HPDE6-E6E7 (cell line): Measurements from ENCODE around the gene HPD.
"Not testable (repeated sequence)": the region's sequence is repeated elsewhere in the genome, so short reads cannot be mapped to it uniquely, and the experiment has no call there.

ENCODE experiments used
- DNase-seq: peaks from one replicate; pipeline ENCODE4 v3.0.0; 2011; ENCODE audit warnings: missing footprints; ENCODE audit errors: extremely low spot score

HPD gene

DNA sequence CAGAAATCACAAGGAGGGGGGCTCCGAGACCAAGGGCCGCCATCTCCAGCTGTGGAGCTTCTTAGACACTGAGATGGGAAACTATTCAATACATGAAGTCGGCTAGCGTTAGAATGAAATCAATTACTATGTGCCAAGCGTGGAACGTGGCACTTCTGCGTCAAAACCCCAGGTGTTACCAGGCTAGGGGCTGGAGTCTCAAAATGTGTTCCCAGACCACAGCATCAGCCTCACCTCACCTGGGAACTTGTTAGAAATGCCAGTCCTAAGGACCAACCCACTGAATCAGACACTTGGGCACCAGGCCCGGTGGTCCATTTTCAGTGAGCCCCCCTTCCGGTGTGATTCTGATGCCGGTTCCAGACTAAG, 59.9 kb downstream of the HPD start:
- DNase-seq: no peak

DNA sequence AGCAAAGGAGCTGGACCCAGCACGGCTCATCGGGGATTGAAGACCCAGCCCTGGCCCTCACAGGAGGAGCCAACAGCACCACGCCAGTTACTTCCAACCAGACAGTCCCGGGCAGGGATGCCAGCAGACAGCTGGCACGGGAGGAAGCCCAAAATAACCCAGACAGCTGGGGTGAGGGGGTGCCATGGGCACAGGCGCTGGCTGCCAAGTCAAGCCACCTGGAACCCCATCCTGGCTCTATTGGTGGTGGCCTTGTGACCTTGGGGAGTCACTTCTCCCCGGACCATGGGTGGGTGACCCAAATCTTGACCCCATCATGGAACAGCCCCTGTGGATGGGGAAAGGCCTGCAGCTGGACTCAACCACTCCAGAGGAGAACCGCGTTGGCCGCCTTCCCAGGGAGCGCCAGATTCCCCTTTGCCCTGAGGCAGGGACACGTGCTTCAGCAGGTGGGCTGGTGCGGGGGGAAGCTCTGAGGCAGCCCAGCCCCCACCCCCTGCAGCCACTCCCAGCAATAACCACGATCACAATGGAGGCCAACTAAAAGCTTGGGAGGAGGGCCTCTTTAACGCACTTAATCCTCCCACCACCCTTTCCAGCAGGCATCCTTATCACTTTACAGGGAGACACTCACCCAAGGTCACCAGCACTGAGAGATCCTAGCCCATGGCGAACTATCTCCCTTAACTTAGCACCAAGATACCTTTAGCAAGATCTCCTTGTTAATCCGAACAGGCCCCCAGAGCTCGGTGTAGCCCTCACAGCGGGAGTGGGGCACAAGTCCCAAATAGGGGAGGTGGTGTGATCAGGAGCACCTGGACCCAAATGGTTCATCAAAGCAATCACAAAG, 60.5 kb downstream of the HPD start:
- DNase-seq: no peak

DNA sequence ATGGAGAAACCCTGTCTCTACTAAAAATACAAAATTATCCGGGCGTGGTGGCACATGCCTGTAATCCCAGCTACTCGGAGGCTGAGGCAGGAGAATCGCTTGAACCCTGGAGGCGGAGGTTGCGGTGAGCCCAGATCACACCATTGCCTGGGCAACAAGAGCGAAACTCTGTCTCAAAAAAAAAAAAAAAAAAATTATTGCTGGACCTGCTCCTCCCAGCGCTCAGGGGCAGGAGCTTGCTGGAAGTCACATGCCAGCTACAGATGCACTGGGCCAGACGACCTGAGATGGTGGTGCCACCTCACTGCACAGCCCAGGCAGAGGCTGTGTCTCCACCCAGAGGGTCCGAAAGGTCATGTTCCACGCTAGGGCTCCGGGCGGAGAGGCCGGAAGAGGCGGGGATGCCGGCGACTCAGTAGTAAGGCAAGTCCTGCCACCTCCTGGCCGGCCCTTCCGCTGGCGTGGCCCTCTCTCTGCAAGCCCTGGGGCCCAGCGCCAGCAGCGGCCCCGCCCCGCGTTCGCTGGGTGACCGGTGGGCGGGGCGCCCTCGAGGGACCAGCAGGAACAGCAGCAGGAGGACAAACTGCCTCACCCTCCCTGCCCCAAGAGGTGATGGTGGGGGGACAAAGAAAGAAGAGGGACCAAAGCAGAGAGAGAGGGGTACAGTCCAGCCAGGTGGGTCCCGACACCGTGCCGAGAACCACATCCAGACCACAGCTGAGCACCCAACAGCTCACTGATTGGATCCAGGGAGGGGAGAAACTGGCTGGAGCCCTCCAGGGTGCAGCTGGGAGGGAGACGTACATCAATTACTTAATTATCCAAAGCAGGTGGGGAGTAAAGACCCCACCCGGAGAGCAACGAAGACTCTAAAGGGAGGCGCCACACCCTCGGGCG, 61.6 kb downstream of the HPD start:
- DNase-seq: no peak

DNA sequence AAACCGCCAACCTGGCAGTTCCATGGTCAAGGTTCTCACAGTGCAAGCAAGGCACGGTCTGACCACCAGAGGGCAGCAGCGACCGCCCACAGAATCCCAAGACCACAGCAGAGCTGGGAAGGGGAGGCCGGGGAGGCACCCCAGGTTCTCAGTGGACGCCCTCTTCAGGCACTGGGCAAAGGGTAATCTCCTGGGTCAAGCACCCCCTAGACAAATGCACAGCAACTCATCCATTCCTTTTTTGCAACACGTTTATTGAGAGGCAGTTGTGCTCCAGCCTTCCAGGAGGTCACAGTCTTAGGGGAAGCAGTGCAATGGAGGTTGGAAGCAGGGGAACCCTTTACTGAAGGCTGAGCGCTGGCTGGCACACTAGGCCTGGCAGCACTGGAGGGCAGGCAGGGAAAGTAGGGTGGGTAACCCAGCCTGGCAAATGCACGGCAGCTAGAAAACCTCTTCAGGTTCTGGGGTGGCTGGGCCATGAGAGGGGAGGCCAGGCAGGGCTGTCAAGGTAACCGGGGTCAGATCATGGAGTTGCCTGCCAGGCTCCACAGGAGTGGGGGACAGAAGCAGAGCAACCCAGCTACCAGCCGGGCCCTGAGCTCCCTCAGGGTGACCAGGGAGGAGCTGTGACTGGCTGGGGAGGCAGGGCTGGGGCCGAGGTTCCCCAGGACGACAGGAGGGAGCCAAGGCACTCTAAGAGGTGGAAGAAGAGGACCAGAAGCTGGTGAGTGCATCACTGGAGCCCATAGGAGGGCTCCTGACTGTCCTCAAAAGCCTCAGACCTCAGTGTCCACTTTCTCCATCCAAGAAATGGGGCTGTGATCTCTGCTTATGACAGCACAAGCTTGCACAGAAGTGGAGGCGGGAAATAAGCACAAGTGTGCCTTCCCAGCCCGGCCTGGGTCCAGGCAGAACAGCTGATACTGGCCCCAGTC, 63.4 kb downstream of the HPD start:
- DNase-seq: no peak

DNA sequence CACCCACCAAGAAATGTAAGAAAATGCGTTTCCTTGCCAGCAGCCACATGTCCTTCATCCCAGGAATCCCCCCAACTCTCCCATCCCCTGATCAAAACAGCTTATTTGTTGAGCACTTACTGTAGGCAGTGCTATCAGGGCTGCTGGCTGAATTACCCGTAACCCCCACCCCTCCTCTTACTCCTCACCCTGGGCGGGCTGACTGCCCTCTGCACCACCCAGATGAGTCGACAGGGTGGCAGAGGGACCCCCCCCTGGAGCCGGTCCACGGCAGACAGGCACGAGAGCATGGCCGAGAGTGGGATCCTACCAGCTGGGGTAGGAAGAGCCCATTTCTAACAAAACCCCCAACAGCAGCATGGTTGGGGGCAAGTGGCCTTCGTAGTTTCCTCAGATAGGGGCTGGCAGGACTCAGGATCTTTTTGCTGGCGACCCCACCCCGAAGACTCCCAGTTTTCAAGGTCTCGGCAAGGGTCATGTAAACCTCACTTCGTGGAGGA, 64.1 kb downstream of the HPD start:
- no peak for DNase-seq

DNA sequence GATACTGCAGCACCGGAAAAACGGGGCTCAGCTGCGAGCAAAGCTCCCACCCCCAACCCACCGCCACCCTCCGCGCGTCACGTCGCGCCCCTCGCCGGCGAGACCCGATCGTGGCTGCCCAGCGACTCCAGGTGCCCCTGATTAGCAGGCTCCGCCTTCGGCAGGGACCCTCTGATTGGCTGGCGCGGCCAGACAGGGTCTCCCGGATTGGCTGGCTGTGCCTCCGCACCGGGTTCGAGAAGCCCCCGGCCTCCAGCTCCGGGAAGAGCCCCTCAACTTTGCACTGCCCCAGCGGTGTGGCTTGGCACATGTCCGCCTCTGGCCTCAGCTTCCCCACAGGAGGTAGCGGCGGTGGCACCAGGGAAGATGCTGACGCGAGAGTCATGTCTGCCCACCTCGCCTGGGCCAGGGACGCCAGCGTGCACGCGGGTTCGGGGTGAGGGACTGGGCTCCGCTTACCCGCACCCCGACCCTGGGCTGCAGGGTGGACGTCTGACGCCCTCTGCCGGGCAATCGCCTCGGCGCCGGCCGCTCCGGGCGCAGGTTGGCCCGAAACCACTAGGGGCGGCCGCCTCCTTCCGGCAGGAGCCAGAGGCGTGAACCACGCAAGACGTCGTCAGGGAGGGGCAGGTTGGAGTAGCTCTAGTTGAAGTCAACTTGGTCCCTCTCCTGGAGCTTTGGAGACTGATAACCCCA, 64.7 kb downstream of the HPD start:
- DNase-seq: peak; percentile 70

DNA sequence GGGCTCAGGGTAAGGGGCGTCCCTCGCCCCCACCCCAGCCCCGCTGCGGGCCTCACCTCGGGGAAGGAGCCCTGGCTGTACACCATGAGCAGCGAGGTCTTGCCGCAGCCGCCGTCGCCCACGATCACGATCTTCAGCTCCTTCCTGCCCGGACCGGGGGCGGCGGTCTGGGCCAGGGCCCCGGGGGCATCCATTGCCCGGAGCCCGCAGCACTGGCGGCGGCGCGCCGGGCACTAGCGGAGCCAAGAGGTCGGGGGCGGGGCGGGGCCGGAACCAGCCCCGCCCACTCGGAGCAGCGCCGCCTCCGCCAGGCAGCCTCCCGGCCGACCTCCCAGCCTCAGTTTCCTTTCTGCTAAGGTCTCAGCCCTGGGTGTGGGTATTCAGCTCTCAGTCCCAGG, 65.2 kb downstream of the HPD start, which contains the start of gene RHOF:
RHOF (minus strand) TSS at position 249 of the 398 bp plus-strand sequence; CDS start at position 194, 55 bp downstream.
- DNase-seq: no peak

DNA sequence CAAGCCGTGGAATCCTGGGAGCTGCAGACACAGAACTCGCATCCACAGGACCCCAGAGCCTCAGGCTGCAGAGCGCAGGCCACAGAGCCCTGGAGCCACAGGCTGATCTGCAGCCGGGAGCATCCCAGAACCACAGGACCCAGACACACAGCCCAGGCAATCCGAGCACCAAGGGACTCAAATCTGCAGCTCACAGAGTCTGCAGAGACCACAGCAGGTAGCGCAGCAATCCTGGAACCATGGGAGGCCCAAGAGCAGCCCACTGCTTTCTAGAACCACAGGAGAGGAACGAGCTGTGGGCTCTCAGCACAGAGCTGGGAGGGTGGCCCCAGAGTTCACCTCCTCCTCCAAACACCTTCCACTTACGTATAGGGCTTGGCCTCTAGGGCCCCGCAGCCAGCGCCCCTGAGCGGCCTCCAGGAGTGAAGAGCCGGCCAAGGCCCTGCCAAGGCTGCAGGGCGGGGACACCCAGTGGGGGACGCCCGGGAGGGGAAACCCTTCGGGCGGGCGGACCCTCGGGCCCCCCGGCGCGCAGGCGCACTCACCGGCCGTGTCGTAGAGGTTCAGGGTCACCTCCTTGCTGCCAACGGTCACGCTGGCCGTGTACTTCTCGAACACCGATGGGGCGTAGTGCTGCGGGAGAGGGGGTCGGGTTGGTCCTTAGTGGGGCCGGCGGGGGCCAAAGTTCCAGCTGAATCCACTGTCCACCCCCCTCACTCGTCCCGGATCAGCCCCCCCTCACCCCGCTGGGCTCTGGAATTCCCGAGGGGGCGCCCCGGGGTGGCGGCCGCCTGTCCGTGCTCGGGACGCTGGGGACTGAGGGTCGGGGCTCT, 65.8 kb downstream of the HPD start:
- no peak for DNase-seq

DNA sequence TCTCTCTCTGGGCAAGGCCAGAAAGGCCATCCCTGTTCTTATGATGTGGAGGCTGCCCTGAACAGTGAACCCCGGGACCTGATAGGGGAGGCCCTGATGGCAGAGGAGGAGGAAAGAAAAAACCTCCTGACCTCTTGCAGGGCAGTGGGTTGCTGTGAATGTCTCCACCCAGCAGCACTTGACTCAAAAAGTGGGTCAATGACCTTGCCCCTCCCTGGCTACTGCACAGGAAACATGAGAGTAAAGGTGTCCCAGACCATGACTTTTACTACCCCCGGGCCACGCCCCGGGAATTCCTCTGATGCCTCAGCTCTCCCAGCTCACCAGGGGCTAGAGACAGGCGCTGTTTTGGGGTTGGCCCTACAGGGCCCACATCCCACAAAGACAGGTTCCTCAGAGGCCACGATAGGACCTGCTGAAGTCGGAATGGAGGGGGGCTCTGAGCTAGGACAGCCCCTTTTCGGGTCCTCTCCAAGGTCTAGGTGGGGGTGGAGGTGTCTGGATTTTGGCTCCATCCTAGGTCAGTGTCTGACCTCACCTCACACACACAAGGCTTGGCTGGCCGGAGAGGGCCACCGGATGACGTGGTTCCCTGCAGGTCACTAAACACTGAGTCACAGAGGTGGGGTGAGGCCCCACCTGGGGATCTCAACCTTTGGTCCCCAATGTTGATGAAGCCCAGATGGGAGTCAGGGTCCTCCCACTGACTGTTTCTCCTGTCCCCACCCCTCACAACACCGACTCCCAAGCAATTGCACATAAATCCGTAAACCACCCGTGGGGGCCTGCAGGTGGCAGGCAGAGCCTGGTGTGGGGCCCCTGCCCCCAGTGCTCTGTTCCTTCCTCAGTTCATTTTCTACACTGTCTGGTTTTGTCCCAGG, 66.7 kb downstream of the HPD start:
- no peak for DNase-seq

DNA sequence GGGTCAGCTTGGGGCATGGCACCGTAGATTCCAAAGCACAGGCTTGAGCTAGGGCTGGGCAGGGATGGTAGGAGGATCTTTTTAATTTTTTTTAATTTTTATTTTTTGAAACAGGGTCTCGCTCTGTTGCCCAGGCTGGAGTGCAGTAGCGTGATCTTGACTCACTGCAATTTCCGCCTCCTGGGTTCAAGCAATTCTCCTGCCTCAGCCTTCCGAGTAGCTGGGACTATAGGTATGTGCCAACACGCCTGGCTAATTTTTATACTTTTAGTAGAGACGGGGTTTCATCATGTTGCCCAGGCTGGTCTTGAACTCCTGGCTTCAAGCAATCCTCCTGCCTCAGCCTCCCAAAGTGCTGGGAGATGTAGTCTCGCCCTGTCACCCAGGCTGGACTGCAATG, 67.9 kb downstream of the HPD start:
- not testable (repeated sequence) for DNase-seq

DNA sequence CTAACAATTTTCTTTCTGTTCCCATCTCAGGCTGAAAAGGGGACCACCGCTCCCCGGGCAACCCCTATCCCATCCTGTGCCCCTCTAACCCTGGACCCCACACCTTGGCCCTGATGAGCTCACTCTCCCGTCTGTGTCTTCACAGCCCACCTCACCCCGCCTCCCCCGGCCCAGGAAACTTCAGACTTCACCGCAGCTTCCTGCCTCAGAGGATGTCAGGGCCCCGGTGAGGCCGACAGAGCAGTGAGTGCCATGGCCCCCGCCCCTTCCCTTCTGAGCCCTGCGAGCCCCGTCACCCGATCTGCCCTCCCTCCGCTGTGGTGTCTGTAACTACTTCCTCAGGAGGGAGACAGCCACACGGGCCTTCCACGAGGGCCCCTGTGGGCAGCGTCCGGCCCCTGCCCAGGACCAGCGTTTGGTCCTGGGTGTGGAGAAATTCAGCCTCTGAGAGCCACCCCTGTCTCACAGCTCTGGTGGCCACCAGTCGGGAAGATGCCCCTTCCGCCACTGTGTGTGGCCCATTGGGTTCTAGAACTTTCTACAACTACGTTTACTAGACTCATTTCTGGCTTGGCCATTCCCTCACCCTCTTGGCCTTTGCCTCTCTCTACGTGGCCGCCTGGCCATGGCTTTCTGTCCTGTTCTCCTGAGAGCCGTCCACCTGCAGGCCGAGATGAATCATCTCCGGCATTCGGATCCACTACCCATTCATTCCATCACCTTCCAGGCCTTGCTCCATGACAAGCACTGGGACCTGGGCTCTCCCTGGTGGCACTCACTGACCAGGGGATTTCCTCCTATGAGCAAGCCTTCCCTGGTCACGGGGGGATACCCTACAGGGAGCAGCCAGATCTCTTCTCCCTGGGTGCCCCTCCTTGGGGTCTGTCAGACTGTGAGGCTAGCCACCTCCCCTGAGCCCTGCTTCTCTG, 68.6 kb downstream of the HPD start:
- no peak for DNase-seq
